Measurements from ENCODE around the gene PSMD11. TPM values are rescaled to one million over a fixed set of nuclear protein-coding genes. Genes with fewer than 3 reads are reported as not detected.

The PSMD11 gene
- total RNA-seq, 1 donor from 2014 or later, result 117 TPM

DNA sequence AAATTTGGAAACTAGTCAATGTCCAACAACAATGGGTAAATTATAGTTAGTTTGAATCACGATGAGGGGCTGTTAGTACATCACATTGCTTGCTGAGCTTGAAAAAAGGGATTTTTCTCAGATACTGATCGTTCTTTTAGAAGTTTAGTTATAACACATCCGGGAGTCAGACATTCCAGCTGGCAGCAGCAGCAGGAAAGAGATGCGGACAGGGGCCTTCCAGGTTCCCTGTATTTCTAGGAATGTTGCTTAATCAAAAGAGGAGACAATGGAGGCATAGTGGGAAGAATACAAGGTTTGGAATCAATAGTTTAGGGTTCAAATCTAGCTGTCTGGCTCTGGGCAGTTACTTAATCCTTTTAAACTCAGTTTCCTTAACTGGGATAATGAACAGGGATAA is 70.3 kb downstream of the PSMD11 start:
- no peaks in the 10 kb centered on the region for H3K36me3 Mint-ChIP-seq (ENCODE audit: low read depth)
- H3K4me3 Mint-ChIP-seq, result no peak overlapping the region
- peaks cover 64% of the 10 kb centered on the region for H3K4me1 Mint-ChIP-seq
- TF ChIP-seq, protein P1, sequence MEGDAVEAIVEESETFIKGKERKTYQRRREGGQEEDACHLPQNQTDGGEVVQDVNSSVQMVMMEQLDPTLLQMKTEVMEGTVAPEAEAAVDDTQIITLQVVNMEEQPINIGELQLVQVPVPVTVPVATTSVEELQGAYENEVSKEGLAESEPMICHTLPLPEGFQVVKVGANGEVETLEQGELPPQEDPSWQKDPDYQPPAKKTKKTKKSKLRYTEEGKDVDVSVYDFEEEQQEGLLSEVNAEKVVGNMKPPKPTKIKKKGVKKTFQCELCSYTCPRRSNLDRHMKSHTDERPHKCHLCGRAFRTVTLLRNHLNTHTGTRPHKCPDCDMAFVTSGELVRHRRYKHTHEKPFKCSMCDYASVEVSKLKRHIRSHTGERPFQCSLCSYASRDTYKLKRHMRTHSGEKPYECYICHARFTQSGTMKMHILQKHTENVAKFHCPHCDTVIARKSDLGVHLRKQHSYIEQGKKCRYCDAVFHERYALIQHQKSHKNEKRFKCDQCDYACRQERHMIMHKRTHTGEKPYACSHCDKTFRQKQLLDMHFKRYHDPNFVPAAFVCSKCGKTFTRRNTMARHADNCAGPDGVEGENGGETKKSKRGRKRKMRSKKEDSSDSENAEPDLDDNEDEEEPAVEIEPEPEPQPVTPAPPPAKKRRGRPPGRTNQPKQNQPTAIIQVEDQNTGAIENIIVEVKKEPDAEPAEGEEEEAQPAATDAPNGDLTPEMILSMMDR (IDR thresholded peaks at IDR 0.05), result no peak
- DNase-seq (no peak), ATAC-seq (ENCODE audit: low read depth) (no peak)
- ChIA-PET POLR2A (interaction anchor here (1.9 kb wide), 1 partner anchor 10 kb away, joined by 8 read pairs; no protein-coding TSS in a partner anchor), CTCF (interaction anchor here (2.1 kb wide), 1 partner anchor 9 kb away, joined by 7 read pairs; no protein-coding TSS in a partner anchor)
- H3K27ac Mint-ChIP-seq, result peak overlapping the region; percentile 41
- H3K27me3 Mint-ChIP-seq, result no peaks in the 10 kb centered on the region
- H3K9me3 Mint-ChIP-seq, result no peaks in the 10 kb centered on the region
- intact Hi-C loops (cut with micrococcal nuclease), result loop anchor here (1.0 kb wide), 1 partner anchor 9 kb away; no protein-coding TSS in a partner anchor

DNA sequence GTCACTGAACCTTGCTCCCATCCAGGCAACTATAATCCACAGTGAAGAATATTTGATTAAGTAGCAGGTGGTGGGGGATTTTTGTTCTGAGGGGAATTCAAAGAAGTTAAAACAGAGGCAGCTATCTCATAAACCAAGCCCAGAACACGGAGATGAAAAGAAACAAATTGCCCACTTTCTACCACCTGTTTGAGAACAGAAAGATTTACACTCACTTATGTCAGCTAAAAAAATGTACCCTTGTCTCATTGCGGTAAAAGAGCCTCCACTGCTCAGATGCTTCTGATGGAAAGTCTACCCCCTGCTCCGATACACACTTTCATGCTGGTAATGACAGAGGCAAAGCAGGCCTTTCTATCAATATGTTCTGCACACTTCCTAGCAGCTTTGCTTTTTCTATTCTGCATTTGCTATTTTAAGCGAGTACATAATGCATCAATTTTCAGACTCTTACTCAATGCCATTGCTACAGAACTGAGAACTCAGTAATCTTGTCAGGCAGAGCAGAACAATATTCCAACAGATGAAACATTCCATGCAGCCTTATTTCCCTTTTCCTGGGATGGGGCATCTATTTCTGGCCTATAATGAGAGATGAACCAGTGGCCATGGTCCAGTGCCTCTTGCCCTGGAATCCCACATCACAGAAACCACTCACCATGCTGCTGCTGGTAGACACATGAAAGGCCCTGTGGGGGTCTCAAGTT is 71.5 kb downstream of the PSMD11 start:
- TF ChIP-seq, protein P1 (IDR thresholded peaks at IDR 0.05), result no peak
- intact Hi-C loops (cut with micrococcal nuclease), result loop anchor here (1.0 kb wide), 1 partner anchor 7 kb away; no protein-coding TSS in a partner anchor
- Mint-ChIP-seq H3K4me1 (peaks cover 73% of the 10 kb centered on the region), H3K27ac (peak overlapping the region; percentile 80), H3K36me3 (ENCODE audit: low read depth) (no peaks in the 10 kb centered on the region), H3K4me3 (peak overlapping the region; percentile 50), H3K27me3 (no peaks in the 10 kb centered on the region), H3K9me3 (no peaks in the 10 kb centered on the region)
- DNase-seq (no peak), ATAC-seq (ENCODE audit: low read depth) (peak; percentile 21)
- CTCF ChIA-PET, result interaction anchor here (0.9 to 2.1 kb wide), 2 partner anchors 8 to 32 kb away, joined by 3 to 7 read pairs; no protein-coding TSS in a partner anchor
- POLR2A ChIA-PET, result interaction anchor here (0.7 to 5.0 kb wide), 4 partner anchors 9 to 29 kb away, joined by 4 to 21 read pairs (median 8); partner anchors contain the start of gene CDK5R1

DNA sequence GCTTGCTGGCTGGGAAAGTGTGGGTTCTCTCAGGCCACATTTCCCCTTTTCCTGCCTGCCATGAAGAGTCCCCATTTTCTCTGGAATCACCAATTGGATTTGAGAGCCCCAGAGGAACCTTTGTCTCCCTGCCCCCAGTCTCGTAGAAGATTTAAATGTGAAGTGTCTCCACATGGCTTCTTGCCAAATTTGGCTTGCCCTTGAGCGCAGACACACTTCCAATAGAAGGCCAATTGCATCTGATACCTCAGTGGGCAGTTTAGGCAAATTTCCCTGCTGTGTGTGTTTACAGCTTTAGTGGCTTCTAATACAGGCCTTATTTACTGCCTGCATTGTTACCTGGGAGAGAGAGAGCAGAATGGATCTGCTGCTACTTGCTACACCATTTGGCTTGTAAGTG is 72.1 kb downstream of the PSMD11 start:
- intact Hi-C loops (cut with micrococcal nuclease), result no loop called here
- Mint-ChIP-seq H3K4me1 (peaks cover 75% of the 10 kb centered on the region), H3K4me3 (peak overlapping the region; percentile 35), H3K9me3 (no peaks in the 10 kb centered on the region), H3K27ac (peak overlapping the region; percentile 31), H3K27me3 (no peaks in the 10 kb centered on the region), H3K36me3 (ENCODE audit: low read depth) (no peaks in the 10 kb centered on the region)
- CTCF ChIA-PET, result interaction anchor here (0.9 kb wide), 1 partner anchor 32 kb away, joined by 3 read pairs; no protein-coding TSS in a partner anchor
- POLR2A ChIA-PET, result interaction anchor here (1.2 to 5.0 kb wide), 3 partner anchors 8 to 29 kb away, joined by 8 to 21 read pairs (median 8); partner anchors contain the start of gene CDK5R1
- DNase-seq (no peak), ATAC-seq (ENCODE audit: low read depth) (no peak)
- TF ChIP-seq, protein P1 (IDR thresholded peaks at IDR 0.05), result no peak

DNA sequence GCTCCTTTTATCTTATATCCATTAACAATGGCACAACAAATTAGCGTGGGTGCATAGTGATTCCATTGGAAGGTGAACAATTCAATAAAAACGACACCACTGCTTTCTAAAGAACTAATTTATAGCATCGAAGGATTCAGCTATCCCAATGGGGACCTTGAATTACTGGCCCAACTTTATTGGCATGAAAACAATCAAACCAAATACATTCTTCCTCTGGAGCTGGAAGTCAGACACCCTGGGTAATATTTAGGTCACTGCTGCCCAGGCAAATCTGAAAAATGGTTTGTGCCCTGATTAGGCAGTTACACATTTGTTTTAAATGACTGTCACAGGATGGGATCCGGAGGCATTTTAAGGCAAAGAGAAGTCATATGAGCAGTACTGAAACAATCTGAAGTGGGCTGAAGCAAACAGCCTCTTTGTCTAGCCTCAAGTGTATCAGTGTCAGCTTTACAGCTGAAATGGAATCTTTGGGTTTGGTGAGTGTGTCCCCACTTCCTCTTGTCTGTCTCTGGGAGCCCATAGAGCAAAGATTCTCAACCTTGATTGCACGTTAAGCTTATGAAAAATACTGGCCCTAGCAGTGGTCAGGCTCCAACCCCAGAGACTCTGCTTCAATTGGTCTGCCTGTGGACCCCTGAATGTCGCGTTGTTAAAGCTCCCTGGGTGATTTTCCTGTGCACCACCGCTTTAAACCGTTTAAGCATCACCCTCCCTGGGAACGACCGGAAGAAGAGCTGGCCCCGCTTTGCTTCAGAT is 72.8 kb downstream of the PSMD11 start:
- H3K36me3 Mint-ChIP-seq (ENCODE audit: low read depth), result no peaks in the 10 kb centered on the region
- H3K27me3 Mint-ChIP-seq, result no peaks in the 10 kb centered on the region
- CTCF ChIA-PET, result interaction anchor here (0.9 to 1.5 kb wide), 2 partner anchors 31 to 33 kb away, joined by 3 to 4 read pairs; no protein-coding TSS in a partner anchor
- H3K9me3 Mint-ChIP-seq, result no peaks in the 10 kb centered on the region
- POLR2A ChIA-PET, result interaction anchor here (0.6 to 5.0 kb wide), 3 partner anchors 13 to 26 kb away, joined by 3 to 21 read pairs (median 6); no protein-coding TSS in a partner anchor
- peak overlapping the region; percentile 41 for H3K4me3 Mint-ChIP-seq
- intact Hi-C loops (cut with micrococcal nuclease), result loop anchor here (1.0 kb wide), 1 partner anchor 14 kb away; no protein-coding TSS in a partner anchor
- H3K4me1 Mint-ChIP-seq, result peaks cover 70% of the 10 kb centered on the region
- ATAC-seq (ENCODE audit: low read depth), result no peak
- TF ChIP-seq, protein P1 (IDR thresholded peaks at IDR 0.05), result no peak
- H3K27ac Mint-ChIP-seq, result peak overlapping the region; percentile 31
- no peak for DNase-seq

All from activated B cell treated with CpG ODN at 0.5 μM for 24 hours (primary cell).